Endothelial cell of umbilical vein (primary cell): ENCODE measurements around the gene WDTC1. TPM values are rescaled to one million over a fixed set of nuclear protein-coding genes. Genes with fewer than 3 reads are reported as not detected.

ENCODE experiments used
- BruUV-seq: library from RNA; stranded (reverse); fragments of 400-500 nt; replicated peaks from 2 replicates; lab custom pipeline; 2021; lab: Mats Ljungman, UMichigan
- CTCF ChIA-PET: fragments of 300-600, 350-600 bp; sonication (Branson Sonifier 250); formaldehyde crosslinking; loops from one replicate; lab custom pipeline; 2021; ENCODE audit warnings: antibody characterized with exemption, inconsistent platforms; lab: Charles Lee
- POLR2A ChIA-PET: fragments of 300-600, 350-600 bp; sonication (Branson Sonifier 250); formaldehyde crosslinking; loops from one replicate; lab custom pipeline; 2021; ENCODE audit warnings: antibody characterized with exemption, inconsistent platforms; lab: Charles Lee
- DNase-seq: peaks from one replicate; pipeline ENCODE4 v3.0.0-alpha.2; 2011; ENCODE audit warnings: low read depth, low spot score
- FAIRE-seq: peaks from 2 replicates; lab custom pipeline; 2011; peaks lifted over from hg19 to GRCh38; lab: Jason Lieb, UNC
- H2AFZ ChIP-seq: 2 replicates; pipeline ENCODE4 v1.6.0; 2012; ENCODE audit warnings: low read depth, low read length, control low read depth, inconsistent platforms
- H3K27ac ChIP-seq: 2 replicates; pipeline ENCODE4 v1.5.1; 2011; ENCODE audit warnings: low read depth, mild to moderate bottlenecking, control low read depth, low read length, moderate library complexity; ENCODE audit not compliant: insufficient read depth
- H3K27me3 ChIP-seq, 2 experiments: 2 replicates each; pipeline versions ENCODE4 v1.6.0 to v1.6.1; 2011; ENCODE audit warnings: low read length in 2 of 2, mixed read lengths in 1 of 2; ENCODE audit not compliant: control insufficient read depth in 2 of 2, insufficient read depth in 2 of 2
- H3K36me3 ChIP-seq, 2 experiments: 2 replicates in 1 of 2; 3 replicates in 1 of 2; pipeline ENCODE4 v1.5.1; 2011; ENCODE audit warnings: low read length in 2 of 2, mild to moderate bottlenecking in 1 of 2, moderate library complexity in 1 of 2; ENCODE audit not compliant: control insufficient read depth in 2 of 2, insufficient read depth in 2 of 2; ENCODE audit errors: extremely low read depth in 1 of 2
- H3K4me1 ChIP-seq: 3 replicates; pipeline ENCODE4 v1.5.1; 2011; ENCODE audit warnings: mild to moderate bottlenecking, low read length; ENCODE audit not compliant: control insufficient read depth, insufficient read depth; ENCODE audit errors: extremely low read depth
- H3K4me2 ChIP-seq: 2 replicates; pipeline ENCODE4 v1.6.1; 2011; ENCODE audit warnings: low read length, control low read depth, mixed read lengths; ENCODE audit not compliant: insufficient read depth
- H3K4me3 ChIP-seq, 3 experiments: fragments of 200-600 bp in 1 of 3; sonication (generic), shearing (Covaris generic) in 1 of 3; replicated peaks in 1 of 3; 2 replicates each; pipeline ENCODE4 v1.5.1; 2011 to 2016; ENCODE audit warnings: control low read depth in 3 of 3, low read length in 3 of 3, mild to moderate bottlenecking in 2 of 3, inconsistent platforms in 1 of 3, low read depth in 1 of 3, moderate library complexity in 1 of 3; ENCODE audit not compliant: insufficient read depth in 1 of 3
- H3K79me2 ChIP-seq: 2 replicates; pipeline ENCODE4 v1.6.0; 2012; ENCODE audit warnings: low read length, inconsistent platforms; ENCODE audit not compliant: control insufficient read depth, insufficient read depth
- H3K9ac ChIP-seq: replicated peaks from 2 replicates; pipeline ENCODE3; 2011; ENCODE audit warnings: low read length, control low read depth; ENCODE audit not compliant: insufficient read depth; ENCODE audit errors: extremely low read depth
- H3K9me1 ChIP-seq: replicated peaks from 3 replicates; pipeline ENCODE4 v1.6.0; 2011; ENCODE audit warnings: mild to moderate bottlenecking, low read length; ENCODE audit not compliant: control insufficient read depth, insufficient read depth; ENCODE audit errors: extremely low read depth
- H3K9me3 ChIP-seq: replicated peaks from 2 replicates; pipeline ENCODE4 v1.5.1; 2012; ENCODE audit warnings: low read length, inconsistent platforms; ENCODE audit not compliant: control insufficient read depth, insufficient read depth
- H4K20me1 ChIP-seq: replicated peaks from 2 replicates; pipeline ENCODE3; 2011; ENCODE audit warnings: mild to moderate bottlenecking, low read length; ENCODE audit not compliant: control insufficient read depth, insufficient read depth; ENCODE audit errors: extremely low read depth
- EZH2 ChIP-seq: IDR thresholded peaks from 2 replicates; pipeline ENCODE4 v1.6.1; 2012; ENCODE audit warnings: borderline replicate concordance, low read depth, mild to moderate bottlenecking, moderate library complexity, low read length, inconsistent platforms; ENCODE audit not compliant: severe bottlenecking
- GATA2 ChIP-seq: IDR thresholded peaks from 2 replicates; pipeline ENCODE4 v1.7.0; 2011; ENCODE audit warnings: low read depth, mild to moderate bottlenecking, moderate library complexity, mixed read lengths, low read length; ENCODE audit not compliant: insufficient read length, insufficient read depth
- MAX ChIP-seq: IDR thresholded peaks from 2 replicates; pipeline ENCODE4 v1.6.1; 2011; ENCODE audit not compliant: insufficient read depth, insufficient read length
- POLR2AphosphoS5 ChIP-seq: IDR thresholded peaks from 2 replicates; pipeline ENCODE4 v1.6.1; 2012; ENCODE audit warnings: low read depth, mild to moderate bottlenecking, control low read depth, low read length, moderate library complexity; ENCODE audit not compliant: insufficient read depth
- dilution Hi-C: fragments of 300-500 bp; cut with MboI; formaldehyde crosslinking; loops from one replicate; pipeline ENCODE4 v1.15.0; 2019; ENCODE audit warnings: low sequenced_read_pairs; ENCODE audit not compliant: extremely low pct_ligation_motif_present
- intact Hi-C: fragments of 100-400 bp; cut with micrococcal nuclease; formaldehyde crosslinking; loops from one replicate; pipeline ENCODE4 v1.10.0; 2022
- polyA plus RNA-seq, 4 experiments: library from polyadenylated mRNA; depleted of rRNA in 3 of 4; stranded (reverse) in 3 of 4; unstranded in 1 of 4; fragments of >200 nt; gene quantifications; 2 replicates each; pipeline versions ENCODE4 v1.2.1 to v1.2.3, GENCODE V29; 2011 to 2012; ENCODE audit warnings: missing spikeins in 1 of 4
- total RNA-seq: library from RNA; stranded (reverse); gene quantifications from 2 replicates; pipeline ENCODE4 v1.2.3, GENCODE V29; 2021

Gene WDTC1
- total and polyA plus RNA-seq, 2 donors (not counting 3 experiments of a cell fraction or from before 2014, with no cell fraction given): 15.4 to 27.6 TPM

GRCh38 chr1:27235827-27236226 lies 1.4 kb downstream of the WDTC1 start:
- H3K9ac ChIP-seq: no peak overlapping the region
- H3K27ac ChIP-seq: no peak overlapping the region
- H3K9me3 ChIP-seq: no peaks in the 10 kb centered on the region

GRCh38 chr1:27237112-27237511 lies 2.7 kb downstream of the WDTC1 start:
- Histone ChIP-seq H3K4me3 (no peak overlapping the region), H3K4me2 (no peak overlapping the region), H2AFZ (no peak overlapping the region), H3K9me3 (no peaks in the 10 kb centered on the region), H4K20me1 (no peaks in the 10 kb centered on the region), H3K36me3 (no peaks in the 10 kb centered on the region), H3K27me3 (no peaks in the 10 kb centered on the region), H3K9ac (no peak overlapping the region), H3K79me2 (peaks cover 4% of the 10 kb centered on the region), H3K9me1 (no peaks in the 10 kb centered on the region), H3K4me1 (peaks cover 12% of the 10 kb centered on the region), H3K27ac (no peak overlapping the region)
- CTCF ChIA-PET: no interaction called here
- FAIRE-seq: no peak
- dilution Hi-C loops (loop anchor here (25.0 kb wide), 1 partner anchor 200 kb away; no protein-coding TSS in a partner anchor), intact Hi-C loops (no loop called here)
- no peak for DNase-seq
- TF ChIP-seq MAX: no peak
- TF ChIP-seq EZH2: no peak
- no peak for TF ChIP-seq POLR2AphosphoS5
- no TSS peak for BruUV-seq
- POLR2A ChIA-PET: interaction anchor here (0.6 kb wide), 1 partner anchor 11 kb away, joined by 9 read pairs; no protein-coding TSS in a partner anchor

More at GRCh38 chr1:27235827-27236226, 1.4 kb downstream of the WDTC1 start:
- POLR2A ChIA-PET: no interaction called here
- Histone ChIP-seq H4K20me1 (no peaks in the 10 kb centered on the region), H3K4me2 (peak overlapping the region; percentile 83), H2AFZ (no peak overlapping the region), H3K9me1 (no peaks in the 10 kb centered on the region), H3K36me3 (no peaks in the 10 kb centered on the region), H3K4me1 (peaks cover 12% of the 10 kb centered on the region), H3K79me2 (peaks cover 4% of the 10 kb centered on the region), H3K4me3 (no peak overlapping the region), H3K27me3 (no peaks in the 10 kb centered on the region)
- intact Hi-C loops: no loop called here
- dilution Hi-C loops: loop anchor here (25.0 kb wide), 1 partner anchor 199 kb away; no protein-coding TSS in a partner anchor
- TF ChIP-seq POLR2AphosphoS5 (no peak), GATA2 (no peak)
- FAIRE-seq: no peak
- no TSS peak for BruUV-seq
- peak; percentile 4 for DNase-seq
- CTCF ChIA-PET: interaction anchor here (0.6 to 2.4 kb wide), 3 partner anchors 10 to 61 kb away, joined by 3 to 6 read pairs (median 4); no protein-coding TSS in a partner anchor
